ENCODE measurements around the gene GLT1D1. TPM values are rescaled to one million over a fixed set of nuclear protein-coding genes. Genes with fewer than 3 reads are reported as not detected.
"Not testable (repeated sequence)": the region's sequence is repeated elsewhere in the genome, so short reads cannot be mapped to it uniquely, and the experiment has no call there.

GLT1D1 gene
- total and polyA plus RNA-seq, 2 experiments from 2014 or later, result 0.83 to 2.7 TPM

- Histone ChIP-seq H3K9me3 (ENCODE audit: low read depth) (no peaks in the 10 kb centered on the region), H3K36me3 (no peaks in the 10 kb centered on the region), H3K27me3 (no peaks in the 10 kb centered on the region), H3K27ac (no peak overlapping the region), H3K4me3 (no peak overlapping the region), H3K4me1 (ENCODE audit: low read depth) (no peaks in the 10 kb centered on the region)
- TF ChIP-seq, protein P1, sequence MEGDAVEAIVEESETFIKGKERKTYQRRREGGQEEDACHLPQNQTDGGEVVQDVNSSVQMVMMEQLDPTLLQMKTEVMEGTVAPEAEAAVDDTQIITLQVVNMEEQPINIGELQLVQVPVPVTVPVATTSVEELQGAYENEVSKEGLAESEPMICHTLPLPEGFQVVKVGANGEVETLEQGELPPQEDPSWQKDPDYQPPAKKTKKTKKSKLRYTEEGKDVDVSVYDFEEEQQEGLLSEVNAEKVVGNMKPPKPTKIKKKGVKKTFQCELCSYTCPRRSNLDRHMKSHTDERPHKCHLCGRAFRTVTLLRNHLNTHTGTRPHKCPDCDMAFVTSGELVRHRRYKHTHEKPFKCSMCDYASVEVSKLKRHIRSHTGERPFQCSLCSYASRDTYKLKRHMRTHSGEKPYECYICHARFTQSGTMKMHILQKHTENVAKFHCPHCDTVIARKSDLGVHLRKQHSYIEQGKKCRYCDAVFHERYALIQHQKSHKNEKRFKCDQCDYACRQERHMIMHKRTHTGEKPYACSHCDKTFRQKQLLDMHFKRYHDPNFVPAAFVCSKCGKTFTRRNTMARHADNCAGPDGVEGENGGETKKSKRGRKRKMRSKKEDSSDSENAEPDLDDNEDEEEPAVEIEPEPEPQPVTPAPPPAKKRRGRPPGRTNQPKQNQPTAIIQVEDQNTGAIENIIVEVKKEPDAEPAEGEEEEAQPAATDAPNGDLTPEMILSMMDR (IDR thresholded peaks at IDR 0.05; ENCODE audit: low read depth, low read length), result no peak
- DNase-seq (ENCODE audit: low read depth in 1 of 2, low spot score in 1 of 2), result no peak
Observed at GRCh38 chr12:128844031-128844635, 9.1 kb upstream of the GLT1D1 start.

- not testable (repeated sequence) for H3K27ac ChIP-seq; H3K27me3 ChIP-seq; H3K9me3 ChIP-seq (ENCODE audit: low read depth); H3K4me1 ChIP-seq (ENCODE audit: low read depth); DNase-seq (ENCODE audit: low read depth in 1 of 2, low spot score in 1 of 2); H3K36me3 ChIP-seq; H3K4me3 ChIP-seq
Observed at GRCh38 chr12:128846671-128847070, 6.6 kb upstream of the GLT1D1 start.

DNA sequence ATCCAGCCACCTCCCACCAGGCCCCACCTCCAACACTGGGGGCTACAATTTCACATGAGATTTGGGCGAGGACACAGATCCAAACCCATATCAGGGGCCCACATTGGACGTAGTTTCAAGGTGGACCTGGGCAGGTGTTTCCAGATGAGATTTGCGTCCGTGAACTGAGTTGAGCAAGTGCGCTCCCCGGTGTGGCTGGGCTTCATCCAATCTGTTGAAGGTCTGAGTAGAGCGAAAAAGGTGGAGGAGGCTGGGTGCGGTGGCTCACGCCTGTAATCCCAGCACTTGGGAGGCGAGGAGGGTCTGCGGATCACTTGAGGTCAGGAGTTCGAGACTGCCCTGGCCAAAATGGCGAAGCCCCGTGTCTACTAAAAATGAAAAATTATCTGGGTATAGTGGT lies 4.9 kb upstream of the GLT1D1 start:
- TF ChIP-seq, protein P1 (IDR thresholded peaks at IDR 0.05; ENCODE audit: low read depth, low read length), result no peak
- H3K27ac ChIP-seq, result no peak overlapping the region
- H3K27me3 ChIP-seq, result peaks cover 13% of the 10 kb centered on the region
- no peak for DNase-seq (ENCODE audit: low read depth in 1 of 2, low spot score in 1 of 2)
- H3K36me3 ChIP-seq, result no peaks in the 10 kb centered on the region
- H3K4me1 ChIP-seq (ENCODE audit: low read depth), result no peaks in the 10 kb centered on the region
- no peak overlapping the region for H3K4me3 ChIP-seq
- no peaks in the 10 kb centered on the region for H3K9me3 ChIP-seq (ENCODE audit: low read depth)

- H3K9me3 ChIP-seq (ENCODE audit: low read depth), result not testable (repeated sequence)
Observed at GRCh38 chr12:128849806-128850205, 3.5 kb upstream of the GLT1D1 start.

DNA sequence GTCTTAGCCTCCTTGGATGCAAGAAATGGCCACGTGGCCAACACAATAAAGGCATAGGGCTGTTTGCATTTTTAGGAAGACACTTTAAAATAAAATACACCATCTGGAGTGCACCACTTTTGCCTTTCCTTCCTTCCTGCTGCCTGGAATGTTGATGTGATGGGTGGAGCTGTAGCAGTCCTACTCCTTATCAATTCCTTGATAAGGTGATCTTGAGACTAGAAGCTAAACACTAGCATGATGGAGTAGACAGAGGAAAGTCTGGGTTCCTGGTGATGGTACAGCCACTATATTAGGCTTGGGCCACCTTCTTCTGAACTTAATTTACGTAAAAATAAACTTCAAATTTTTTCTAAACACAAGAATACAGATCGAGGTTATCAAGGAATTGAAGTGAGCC lies 2.9 kb upstream of the GLT1D1 start:
- DNase-seq (ENCODE audit: low read depth in 1 of 2, low spot score in 1 of 2), result no peak

More at GRCh38 chr12:128849806-128850205, 3.5 kb upstream of the GLT1D1 start:
- not testable (repeated sequence) for H3K27ac ChIP-seq; H3K4me1 ChIP-seq (ENCODE audit: low read depth); DNase-seq (ENCODE audit: low read depth in 1 of 2, low spot score in 1 of 2); H3K4me3 ChIP-seq; H3K36me3 ChIP-seq
- H3K27me3 ChIP-seq, result peaks cover 27% of the 10 kb centered on the region

GRCh38 chr12:128851429-128851828 lies 1.8 kb upstream of the GLT1D1 start:
- H3K27ac ChIP-seq; H3K4me3 ChIP-seq; H3K4me1 ChIP-seq (ENCODE audit: low read depth); H3K36me3 ChIP-seq; DNase-seq (ENCODE audit: low read depth in 1 of 2, low spot score in 1 of 2); H3K9me3 ChIP-seq (ENCODE audit: low read depth): not testable (repeated sequence)
- peaks cover 28% of the 10 kb centered on the region for H3K27me3 ChIP-seq

More for the DNA sequence above, 2.9 kb upstream of the GLT1D1 start:
- no peaks in the 10 kb centered on the region for H3K36me3 ChIP-seq
- H3K4me1 ChIP-seq (ENCODE audit: low read depth), result no peaks in the 10 kb centered on the region
- H3K4me3 ChIP-seq, result no peak overlapping the region
- H3K27ac ChIP-seq, result no peak overlapping the region
- no peaks in the 10 kb centered on the region for H3K9me3 ChIP-seq (ENCODE audit: low read depth)
- TF ChIP-seq, protein P1 (IDR thresholded peaks at IDR 0.05; ENCODE audit: low read depth, low read length), result no peak
- peaks cover 28% of the 10 kb centered on the region for H3K27me3 ChIP-seq

- no peaks in the 10 kb centered on the region for H3K4me1 ChIP-seq (ENCODE audit: low read depth)
- TF ChIP-seq, protein P1 (IDR thresholded peaks at IDR 0.05; ENCODE audit: low read depth, low read length), result no peak
Observed at GRCh38 chr12:128852026-128852698, 1.1 kb upstream of the GLT1D1 start.

More at GRCh38 chr12:128852026-128852698, 1.1 kb upstream of the GLT1D1 start:
- Histone ChIP-seq H3K9me3 (ENCODE audit: low read depth) (no peaks in the 10 kb centered on the region), H3K36me3 (no peaks in the 10 kb centered on the region), H3K27me3 (peaks cover 28% of the 10 kb centered on the region), H3K4me3 (no peak overlapping the region), H3K27ac (no peak overlapping the region)
- no peak for DNase-seq (ENCODE audit: low read depth in 1 of 2, low spot score in 1 of 2)
